ENCODE results near the gene TRAF3.

TRAF3 gene

DNA sequence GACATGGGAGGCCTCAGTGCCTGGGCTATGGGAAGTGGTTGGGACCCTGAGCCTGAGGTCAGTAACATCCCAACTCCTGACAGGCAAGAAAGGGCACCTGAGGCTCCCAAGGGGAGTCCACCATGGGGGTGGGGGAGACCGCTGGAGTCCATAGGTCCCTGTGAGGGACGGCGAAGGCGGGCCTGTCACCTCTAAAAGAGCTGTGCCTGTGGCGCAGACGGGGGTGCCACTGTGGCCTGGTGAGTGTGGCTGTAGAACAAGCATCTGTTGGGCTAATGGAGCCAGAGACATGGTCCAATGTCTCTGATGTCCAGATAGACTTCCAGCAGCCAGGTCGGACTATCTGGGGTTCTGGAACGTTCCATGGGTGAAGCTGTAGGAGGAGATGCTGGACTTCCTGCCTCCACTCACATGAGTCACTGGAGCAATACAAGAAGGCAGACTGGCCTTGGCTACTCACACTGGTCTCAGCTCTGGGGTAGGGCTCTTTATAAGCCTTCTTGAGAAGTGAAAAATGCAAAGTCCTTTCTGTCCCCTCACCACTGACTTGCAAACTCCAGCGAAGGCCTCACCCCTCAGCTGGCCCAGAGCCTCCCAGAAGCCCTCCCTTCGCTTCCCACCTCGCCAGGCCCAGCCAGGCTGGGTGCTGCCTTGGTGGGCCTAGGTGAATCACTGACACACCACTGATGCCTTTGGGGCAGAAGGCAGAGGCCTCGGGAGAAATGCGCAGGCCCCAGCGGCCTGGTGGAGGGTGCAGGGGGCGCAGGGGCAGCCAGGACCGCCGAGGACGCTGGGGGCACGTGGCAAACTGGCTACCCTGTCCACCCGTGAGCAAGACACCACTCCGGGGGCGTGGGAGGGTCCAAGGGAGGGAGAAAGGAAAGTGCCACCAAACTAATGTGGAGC lies 1.1 kb upstream of the TRAF3 start:
- peak overlapping the region; percentile 15 for H3K4me3 ChIP-seq (ENCODE audit: insufficient read length, low read depth)
- H3K4me1 ChIP-seq (ENCODE audit: insufficient read depth, insufficient read length) = peaks cover 9% of the 10 kb centered on the region
- peaks cover 4% of the 10 kb centered on the region for H3K36me3 ChIP-seq (ENCODE audit: insufficient read depth, insufficient read length, low read length)
- TF ChIP-seq YY1 (IDR thresholded peaks at IDR 0.05; ENCODE audit: insufficient read depth, insufficient read length) (no peak), ZNF274 (IDR thresholded peaks at IDR 0.05; ENCODE audit: low read depth, low read length) (no peak), SUZ12 (IDR thresholded peaks at IDR 0.05; ENCODE audit: extremely low read depth, insufficient read depth, insufficient read length) (no peak)
- peaks cover 9% of the 10 kb centered on the region for H3K27me3 ChIP-seq (ENCODE audit: insufficient read depth, insufficient read length)
- no peaks in the 10 kb centered on the region for H3K9me3 ChIP-seq (ENCODE audit: insufficient read depth, low read length)
- no peak for DNase-seq (ENCODE audit: low read depth, low spot score)
- H3K9ac ChIP-seq (ENCODE audit: insufficient read length, low read depth) = peak overlapping the region; percentile 50

DNA sequence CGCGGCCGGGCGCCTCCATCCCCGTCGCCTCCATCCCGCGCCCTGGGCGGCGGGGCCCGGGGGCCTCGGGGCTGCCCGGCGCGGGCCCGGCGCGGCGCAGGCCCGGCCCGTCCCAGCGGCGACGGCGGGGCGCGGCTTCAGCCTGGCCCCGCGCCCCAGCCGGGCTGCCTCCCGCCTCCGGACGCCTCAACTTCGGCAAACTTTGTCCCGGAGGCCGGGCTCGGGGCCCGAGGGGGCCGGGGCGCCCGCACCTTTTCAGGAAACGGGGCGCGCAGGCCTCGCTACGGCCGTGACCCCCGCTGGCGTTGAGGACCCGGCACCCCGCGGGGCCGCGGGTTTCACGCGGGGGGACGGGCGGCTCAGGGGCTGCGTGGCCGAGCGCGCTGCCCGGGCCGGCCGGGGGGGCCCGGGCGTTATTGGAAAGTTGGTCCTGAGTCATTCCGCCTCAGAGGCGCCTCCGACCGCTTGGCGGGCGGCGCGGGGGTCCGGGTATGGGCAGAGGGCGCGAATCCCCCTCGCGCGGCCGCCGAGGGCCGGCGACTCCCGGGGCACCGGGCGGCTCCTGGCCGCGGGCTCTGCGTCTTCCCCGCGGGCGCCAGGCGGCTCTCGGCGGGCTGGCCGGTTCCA lies 575 bp downstream of the TRAF3 start:
- no peak for DNase-seq (ENCODE audit: low read depth, low spot score)
- TF ChIP-seq ZNF274 (IDR thresholded peaks at IDR 0.05; ENCODE audit: low read depth, low read length) (no peak), YY1 (IDR thresholded peaks at IDR 0.05; ENCODE audit: insufficient read depth, insufficient read length) (no peak), SUZ12 (IDR thresholded peaks at IDR 0.05; ENCODE audit: extremely low read depth, insufficient read depth, insufficient read length) (no peak)
- Histone ChIP-seq H3K36me3 (ENCODE audit: insufficient read depth, insufficient read length, low read length) (peaks cover 4% of the 10 kb centered on the region), H3K4me3 (ENCODE audit: insufficient read length, low read depth) (peak overlapping the region; percentile 53), H3K4me1 (ENCODE audit: insufficient read depth, insufficient read length) (peaks cover 9% of the 10 kb centered on the region), H3K27me3 (ENCODE audit: insufficient read depth, insufficient read length) (peaks cover 9% of the 10 kb centered on the region), H3K9me3 (ENCODE audit: insufficient read depth, low read length) (no peaks in the 10 kb centered on the region), H3K9ac (ENCODE audit: insufficient read length, low read depth) (peak overlapping the region; percentile 81)

DNA sequence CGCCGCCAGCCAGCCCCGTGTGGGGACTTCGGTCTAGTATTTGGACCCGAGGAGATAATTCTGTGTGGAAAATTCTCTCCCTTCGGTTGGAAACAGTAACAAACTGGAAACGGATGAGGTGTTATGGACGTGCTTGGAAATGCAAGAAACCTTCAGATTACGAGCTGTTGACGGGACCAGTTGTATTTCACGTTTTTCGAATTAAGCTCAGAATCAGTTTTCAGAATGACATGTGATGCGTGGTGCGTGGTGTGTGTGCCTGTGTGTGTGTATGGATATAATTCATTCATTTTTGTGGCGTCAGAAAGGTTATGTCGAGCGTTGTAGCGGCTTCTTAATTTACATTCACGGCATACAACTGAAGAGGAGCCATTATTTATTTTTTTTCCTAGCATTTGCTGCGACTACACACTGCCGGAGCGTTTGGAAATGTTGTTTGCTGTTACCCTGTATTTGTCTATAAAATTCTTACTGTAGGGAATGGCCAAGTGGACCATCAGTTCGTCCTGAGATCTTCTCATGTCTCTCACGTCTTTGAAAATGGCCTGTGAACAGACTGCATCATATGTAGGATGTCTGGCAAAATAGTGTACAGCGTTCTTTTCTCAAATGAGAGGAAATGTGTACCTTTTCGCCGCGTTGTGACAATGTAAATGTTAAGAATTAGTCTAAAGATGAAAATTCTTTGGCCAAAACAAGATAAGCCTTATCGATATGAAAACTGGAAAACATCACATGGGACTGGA lies 1.3 kb downstream of the TRAF3 start:
- H3K9ac ChIP-seq (ENCODE audit: insufficient read length, low read depth) = peak overlapping the region; percentile 81
- peaks cover 4% of the 10 kb centered on the region for H3K36me3 ChIP-seq (ENCODE audit: insufficient read depth, insufficient read length, low read length)
- no peak for TF ChIP-seq ZNF274 (IDR thresholded peaks at IDR 0.05; ENCODE audit: low read depth, low read length)
- no peak for TF ChIP-seq SUZ12 (IDR thresholded peaks at IDR 0.05; ENCODE audit: extremely low read depth, insufficient read depth, insufficient read length)
- TF ChIP-seq YY1 (IDR thresholded peaks at IDR 0.05; ENCODE audit: insufficient read depth, insufficient read length) = no peak
- no peaks in the 10 kb centered on the region for H3K9me3 ChIP-seq (ENCODE audit: insufficient read depth, low read length)
- H3K4me1 ChIP-seq (ENCODE audit: insufficient read depth, insufficient read length) = peaks cover 9% of the 10 kb centered on the region
- no peak for DNase-seq (ENCODE audit: low read depth, low spot score)
- peak overlapping the region; percentile 53 for H3K4me3 ChIP-seq (ENCODE audit: insufficient read length, low read depth)
- H3K27me3 ChIP-seq (ENCODE audit: insufficient read depth, insufficient read length) = peaks cover 9% of the 10 kb centered on the region

DNA sequence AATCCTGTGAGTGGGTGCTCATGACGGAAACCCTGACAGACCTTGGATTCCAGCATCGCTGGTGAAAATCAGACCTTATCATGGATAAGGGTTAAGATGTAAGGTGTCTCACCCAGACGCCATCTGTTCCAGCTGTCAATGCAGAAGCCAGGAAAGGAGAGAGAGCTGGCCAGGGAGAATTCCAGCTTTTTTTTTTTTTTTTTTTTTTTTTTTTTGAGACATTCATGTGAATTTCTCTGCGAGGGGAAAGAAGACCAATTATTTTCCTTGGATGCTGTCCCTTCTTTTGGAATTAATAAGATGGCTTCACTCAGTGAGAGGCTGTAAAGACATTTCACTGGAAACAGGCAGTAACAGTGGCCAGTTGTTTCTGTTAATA lies 1.8 kb downstream of the TRAF3 start:
- DNase-seq (ENCODE audit: low read depth, low spot score) = no peak
- Histone ChIP-seq H3K4me1 (ENCODE audit: insufficient read depth, insufficient read length) (peaks cover 9% of the 10 kb centered on the region), H3K9ac (ENCODE audit: insufficient read length, low read depth) (no peak overlapping the region), H3K27me3 (ENCODE audit: insufficient read depth, insufficient read length) (peaks cover 9% of the 10 kb centered on the region), H3K9me3 (ENCODE audit: insufficient read depth, low read length) (no peaks in the 10 kb centered on the region), H3K4me3 (ENCODE audit: insufficient read length, low read depth) (no peak overlapping the region), H3K36me3 (ENCODE audit: insufficient read depth, insufficient read length, low read length) (peaks cover 4% of the 10 kb centered on the region)
- TF ChIP-seq ZNF274 (IDR thresholded peaks at IDR 0.05; ENCODE audit: low read depth, low read length) = no peak
- no peak for TF ChIP-seq SUZ12 (IDR thresholded peaks at IDR 0.05; ENCODE audit: extremely low read depth, insufficient read depth, insufficient read length)
- TF ChIP-seq YY1 (IDR thresholded peaks at IDR 0.05; ENCODE audit: insufficient read depth, insufficient read length) = no peak

DNA sequence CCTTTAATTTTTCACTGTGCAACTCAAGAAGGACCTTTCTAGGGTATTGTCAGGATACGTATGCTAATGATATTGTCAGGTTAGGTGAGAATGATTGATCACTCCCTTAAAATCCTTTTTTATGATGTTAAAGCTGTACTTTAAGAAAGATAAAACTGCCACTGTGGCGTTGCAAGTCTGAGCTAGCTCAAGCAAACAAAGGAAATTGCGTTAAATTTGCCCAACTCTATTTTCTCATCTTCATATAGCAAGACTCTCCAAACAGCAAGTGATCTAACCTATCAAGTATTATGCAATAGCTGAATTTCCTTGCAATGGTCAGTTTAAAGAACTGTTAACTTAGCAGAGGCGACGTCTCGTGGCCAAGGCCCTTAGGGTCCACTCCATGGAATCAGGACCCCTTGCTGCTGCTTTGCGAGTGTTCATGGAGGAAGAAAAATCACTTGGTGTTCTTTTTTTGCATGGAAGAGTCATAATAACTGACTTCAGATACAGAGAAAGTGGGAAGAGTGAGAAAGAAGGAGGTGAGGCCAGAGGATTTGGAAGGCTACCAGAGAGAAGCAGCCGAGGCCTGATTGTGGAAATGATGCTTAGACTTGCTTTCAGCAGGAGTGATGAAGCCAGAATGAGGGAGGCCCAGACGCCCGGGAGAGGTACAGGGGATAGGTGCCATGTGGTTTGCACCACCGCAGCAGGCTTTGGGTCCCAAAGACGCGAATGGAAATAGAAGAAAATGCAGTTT lies 2.5 kb downstream of the TRAF3 start:
- no peaks in the 10 kb centered on the region for H3K9me3 ChIP-seq (ENCODE audit: insufficient read depth, low read length)
- H3K9ac ChIP-seq (ENCODE audit: insufficient read length, low read depth) = no peak overlapping the region
- H3K36me3 ChIP-seq (ENCODE audit: insufficient read depth, insufficient read length, low read length) = peaks cover 4% of the 10 kb centered on the region
- no peak for DNase-seq (ENCODE audit: low read depth, low spot score)
- peaks cover 6% of the 10 kb centered on the region for H3K4me1 ChIP-seq (ENCODE audit: insufficient read depth, insufficient read length)
- TF ChIP-seq ZNF274 (IDR thresholded peaks at IDR 0.05; ENCODE audit: low read depth, low read length) = no peak
- TF ChIP-seq SUZ12 (IDR thresholded peaks at IDR 0.05; ENCODE audit: extremely low read depth, insufficient read depth, insufficient read length) = no peak
- TF ChIP-seq YY1 (IDR thresholded peaks at IDR 0.05; ENCODE audit: insufficient read depth, insufficient read length) = no peak
- no peak overlapping the region for H3K4me3 ChIP-seq (ENCODE audit: insufficient read length, low read depth)
- peaks cover 9% of the 10 kb centered on the region for H3K27me3 ChIP-seq (ENCODE audit: insufficient read depth, insufficient read length)

DNA sequence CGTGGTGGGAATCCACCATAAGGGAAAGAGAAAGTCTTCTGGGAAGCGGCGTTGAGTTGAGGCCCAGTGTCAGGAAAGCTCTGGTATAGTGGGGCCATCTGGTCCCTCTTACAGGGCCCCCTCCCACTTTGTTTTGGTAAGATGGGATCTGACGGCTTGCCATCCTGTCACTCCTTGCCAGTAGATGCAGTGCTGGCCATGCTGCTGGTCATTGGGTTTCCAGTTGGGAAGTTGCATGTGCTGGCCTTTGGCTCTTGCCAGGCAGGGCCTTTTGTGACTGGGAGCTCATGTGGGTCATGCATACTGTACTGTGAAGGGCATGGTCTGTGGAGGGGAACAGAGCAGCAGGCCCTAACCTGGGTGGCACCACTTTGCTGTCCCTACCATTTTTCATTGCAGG lies 3.8 kb downstream of the TRAF3 start:
- Histone ChIP-seq H3K4me3 (ENCODE audit: insufficient read length, low read depth) (no peak overlapping the region), H3K36me3 (ENCODE audit: insufficient read depth, insufficient read length, low read length) (peaks cover 4% of the 10 kb centered on the region), H3K27me3 (ENCODE audit: insufficient read depth, insufficient read length) (peaks cover 9% of the 10 kb centered on the region), H3K9ac (ENCODE audit: insufficient read length, low read depth) (no peak overlapping the region), H3K9me3 (ENCODE audit: insufficient read depth, low read length) (no peaks in the 10 kb centered on the region), H3K4me1 (ENCODE audit: insufficient read depth, insufficient read length) (peaks cover 8% of the 10 kb centered on the region)
- TF ChIP-seq SUZ12 (IDR thresholded peaks at IDR 0.05; ENCODE audit: extremely low read depth, insufficient read depth, insufficient read length) = no peak
- TF ChIP-seq YY1 (IDR thresholded peaks at IDR 0.05; ENCODE audit: insufficient read depth, insufficient read length) = no peak
- TF ChIP-seq ZNF274 (IDR thresholded peaks at IDR 0.05; ENCODE audit: low read depth, low read length) = no peak
- DNase-seq (ENCODE audit: low read depth, low spot score) = no peak

Data from NT2/D1 (cell line).